ENCODE data around the gene CCDC57.

DNA sequence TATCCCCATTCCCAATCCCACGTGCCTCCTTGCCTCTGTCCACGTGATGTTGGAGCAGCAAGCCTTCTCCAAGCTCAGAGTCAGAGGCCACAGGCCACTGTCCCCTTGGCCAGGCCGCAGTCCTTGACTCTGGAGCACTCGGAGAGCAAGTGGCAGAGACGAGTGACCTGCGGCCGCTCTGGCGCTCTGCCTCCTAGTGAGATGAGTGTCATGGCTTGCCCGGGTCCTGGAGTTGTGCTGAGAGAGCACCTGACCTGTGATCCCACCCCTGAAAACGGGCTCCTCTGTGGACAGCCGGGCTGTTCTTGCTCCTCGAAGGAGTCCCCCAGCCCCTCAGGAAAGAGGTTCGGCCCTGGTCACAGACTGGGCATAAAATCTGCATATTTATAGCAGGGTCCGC, 104.6 kb downstream of the CCDC57 start:
- TF ChIP-seq CTCF (IDR thresholded peaks at IDR 0.05): no peak
- TF ChIP-seq POLR2A (IDR thresholded peaks at IDR 0.05): no peak

All from esophagus squamous epithelium (tissue), 4 donors.